OCI-LY1 (cell line): ENCODE measurements around the gene AKIRIN2.

Experiments used
- CTCF ChIP-seq: fragments of 200-600 bp; sonication (generic), shearing (Covaris generic); IDR thresholded peaks from 2 replicates; pipeline ENCODE4 v1.5.1; 2017; ENCODE audit warnings: mild to moderate bottlenecking, antibody characterized with exemption, low read length, moderate library complexity, mixed read lengths
- EZH2 ChIP-seq: fragments of 200-600 bp; sonication (generic), shearing (Covaris generic); IDR thresholded peaks from 2 replicates; pipeline ENCODE4 v1.8.0; 2017; ENCODE audit warnings: borderline replicate concordance, mixed run types, mild to moderate bottlenecking, antibody characterized with exemption, low read length, moderate library complexity, mixed read lengths

GRCh38 chr6:87628424-87628823, 73.6 kb downstream of the AKIRIN2 start:
- no peak for TF ChIP-seq CTCF
- no peak for TF ChIP-seq EZH2
